Stimulated activated CD4-positive, alpha-beta T cell treated with anti-CD3 and anti-CD28 coated beads, Interleukin-4, amount 100 ng/mL, for 1 hour (primary cell): Measurements from ENCODE around the gene RTEL1.

Experiments
- DNase-seq: peaks from one replicate; pipeline ENCODE4 v3.0.0-alpha.2; 2020

Gene RTEL1

DNA sequence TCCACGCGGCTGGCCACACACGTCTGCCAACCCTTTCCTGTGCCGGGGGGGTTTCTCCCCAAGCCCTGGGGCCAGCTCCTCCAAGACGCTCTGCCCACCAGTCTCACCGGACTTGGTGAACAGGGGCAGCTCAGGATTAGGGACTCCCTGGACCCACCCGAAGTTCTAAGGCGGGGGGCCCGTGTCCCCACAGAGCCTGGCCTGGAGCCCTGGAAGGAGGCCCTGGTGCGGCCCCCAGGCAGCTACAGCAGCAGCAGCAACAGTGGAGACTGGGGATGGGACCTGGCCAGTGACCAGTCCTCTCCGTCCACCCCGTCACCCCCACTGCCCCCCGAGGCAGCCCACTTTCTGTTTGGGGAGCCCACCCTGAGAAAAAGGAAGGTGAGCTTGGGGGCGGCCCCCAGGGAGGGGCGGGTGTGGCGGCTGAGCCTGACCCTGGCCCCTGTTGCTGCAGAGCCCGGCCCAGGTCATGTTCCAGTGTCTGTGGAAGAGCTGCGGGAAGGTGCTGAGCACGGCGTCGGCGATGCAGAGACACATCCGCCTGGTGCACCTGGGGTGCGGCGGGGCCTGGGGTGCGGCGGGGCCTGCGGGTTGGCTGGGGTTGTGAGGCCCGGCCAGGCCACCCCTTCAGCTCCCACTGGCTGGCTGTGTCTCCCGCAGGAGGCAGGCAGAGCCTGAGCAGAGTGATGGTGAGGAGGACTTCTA lies 83.7 kb downstream of the RTEL1 start:
- DNase-seq, result no peak

- DNase-seq, result no peak
Observed at GRCh38 chr20:63742381-63743024, 84.4 kb downstream of the RTEL1 start.

DNA sequence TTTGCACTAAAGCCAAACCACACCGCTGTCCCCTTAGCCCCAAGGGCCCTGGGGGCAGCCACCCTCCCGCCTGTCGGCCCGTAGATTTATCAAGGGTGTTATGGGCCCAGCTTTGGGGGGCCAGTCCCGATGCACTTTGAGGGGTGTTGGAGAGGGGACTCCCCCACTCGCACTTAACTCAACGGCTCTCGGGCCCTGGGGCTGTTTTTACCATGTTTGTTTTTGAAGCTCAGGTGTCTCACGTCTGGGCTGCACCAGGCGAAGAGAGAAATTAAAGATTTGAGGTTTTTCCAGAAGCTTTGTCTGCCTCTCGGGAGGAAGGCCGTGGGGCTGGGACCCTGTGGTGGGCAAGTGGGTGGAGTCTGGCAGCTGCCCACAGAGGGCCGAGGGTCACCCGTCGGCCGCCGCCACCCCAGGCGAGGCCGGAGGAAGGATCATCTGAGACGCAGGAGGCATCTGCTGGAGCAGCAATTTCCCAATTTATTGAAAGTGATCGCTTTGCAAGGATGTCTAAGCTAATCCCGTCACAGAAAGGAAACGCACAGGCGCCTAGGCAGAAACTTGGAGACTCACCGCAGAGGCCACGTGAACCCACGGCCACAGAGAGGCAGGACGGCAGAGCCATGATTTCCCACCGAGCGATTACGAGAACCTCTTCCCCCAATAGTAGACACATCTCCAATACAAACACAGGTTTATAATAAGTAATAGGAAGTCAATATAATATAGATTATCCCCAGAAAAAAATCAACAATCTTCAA lies 85.3 kb downstream of the RTEL1 start:
- no peak for DNase-seq

DNA sequence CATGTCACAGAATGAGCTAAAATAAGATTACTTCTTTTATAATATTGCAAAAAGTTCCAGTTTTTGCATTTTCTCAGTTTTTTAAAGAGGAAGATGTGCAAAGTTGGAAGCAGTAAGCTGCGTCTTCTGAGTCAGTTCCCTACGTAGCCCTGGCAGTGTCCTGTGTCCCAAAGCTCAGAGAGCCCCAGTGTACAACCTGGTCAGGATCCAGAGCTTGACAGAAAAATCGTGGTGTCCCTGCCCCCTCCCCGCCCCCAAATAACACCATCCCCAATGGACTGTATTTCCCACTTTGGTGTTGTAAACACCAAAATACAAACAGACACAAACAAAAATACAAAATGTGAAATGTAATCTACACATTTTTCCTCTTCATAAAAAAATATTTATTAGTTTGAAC lies 86.0 kb downstream of the RTEL1 start:
- DNase-seq, result no peak

DNA sequence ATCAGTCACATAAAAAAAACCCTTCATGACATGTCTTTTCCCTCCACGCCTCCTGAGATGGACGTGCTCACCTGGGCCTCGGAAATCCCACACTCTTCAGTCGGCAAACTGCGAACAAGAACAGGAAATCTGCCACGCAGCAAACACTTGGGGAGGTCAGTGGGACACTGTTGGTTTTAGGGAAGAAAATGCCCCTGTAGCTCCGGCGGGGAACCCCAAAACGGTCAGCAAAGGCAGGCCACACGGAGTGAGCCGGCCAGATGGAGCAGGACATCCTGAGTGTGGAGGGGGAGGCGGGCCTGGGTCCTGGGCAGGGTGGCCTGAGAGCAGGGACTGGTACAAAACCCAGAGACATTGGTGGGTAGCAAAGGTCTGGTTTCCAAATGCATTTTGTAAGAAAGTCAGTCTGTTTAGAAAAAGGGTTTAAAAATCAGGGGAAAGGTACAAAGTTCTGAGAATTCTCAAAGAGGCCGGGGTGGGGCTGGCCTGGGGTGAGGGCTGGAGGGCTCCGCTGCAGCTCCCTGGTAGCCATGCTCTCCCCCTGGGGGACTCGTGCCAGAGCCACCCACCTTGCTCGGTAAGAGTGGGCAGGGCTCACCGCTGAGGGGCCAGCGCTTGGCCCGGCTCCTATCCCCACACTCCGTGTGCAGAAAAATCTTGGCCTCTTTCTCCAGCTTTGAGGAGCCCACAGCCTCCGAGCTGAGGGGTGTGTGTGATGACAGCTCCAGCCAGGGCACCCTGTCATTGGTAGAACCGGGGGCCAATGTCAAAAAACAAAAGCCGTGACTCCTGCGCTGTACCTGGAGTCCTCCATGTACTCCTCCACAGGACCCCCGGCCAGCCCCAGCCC lies 86.7 kb downstream of the RTEL1 start:
- no peak for DNase-seq

- no peak for DNase-seq
Observed at GRCh38 chr20:63745424-63745805, 87.3 kb downstream of the RTEL1 start.
